HCT116 (cell line): ENCODE results near the gene CADPS2. TPM values are rescaled to one million over a fixed set of nuclear protein-coding genes. Genes with fewer than 3 reads are reported as not detected.

ENCODE experiments used
- ATAC-seq: fragments of 200-7000 bp; cut with Tn5 transposase; 2 replicates; pipeline ENCODE4 v1.9.1; 2020; ENCODE audit warnings: mild to moderate bottlenecking, moderate library complexity
- BruUV-seq: library from RNA; stranded (reverse); fragments of 400-500 nt; replicated peaks from 2 replicates; lab custom pipeline; 2021; lab: Mats Ljungman, UMichigan
- CTCF ChIA-PET: fragments of 300-600 bp; sonication (Branson Sonifier 250); formaldehyde crosslinking; loops from one replicate; lab custom pipeline; 2021; ENCODE audit warnings: antibody characterized with exemption; lab: Charles Lee
- POLR2A ChIA-PET: fragments of 300-600, 350-600 bp; sonication (Branson Sonifier 250); formaldehyde crosslinking; loops from one replicate; lab custom pipeline; 2021; ENCODE audit warnings: antibody characterized with exemption; lab: Charles Lee
- RAD21 ChIA-PET, 2 experiments: fragments of 300-600 bp; sonication (Branson Sonifier 250); formaldehyde crosslinking; loops; one replicate each; lab custom pipeline; 2023; ENCODE audit warnings: low total read pairs in 2 of 2; ENCODE audit not compliant: uncharacterized antibody in 2 of 2, unreplicated experiment in 2 of 2, low non-redundant PET in 1 of 2; lab: Charles Lee
- DNase-seq: peaks from one replicate; pipeline ENCODE4 v3.0.0-alpha.2; 2010; ENCODE audit warnings: low read depth, low spot score
- H2AFZ ChIP-seq: fragments of 200-600 bp; shearing (Covaris generic), sonication (generic); 2 replicates; pipeline ENCODE4 v1.6.1; 2017; ENCODE audit warnings: low read depth, mixed run types, mixed read lengths, antibody characterized with exemption, low read length; ENCODE audit not compliant: poor library complexity, severe bottlenecking
- H3K27ac ChIP-seq: 2 replicates; pipeline ENCODE4 v1.5.1; 2012; ENCODE audit warnings: low read depth, low read length
- H3K27me3 ChIP-seq: fragments of 200-600 bp; sonication (generic); 2 replicates; pipeline ENCODE4 v1.6.1; 2016; ENCODE audit warnings: mixed run types, low read length, mixed read lengths; ENCODE audit not compliant: insufficient read depth
- H3K36me3 ChIP-seq, 2 experiments: fragments of 200-500 bp in 1 of 2; fragments of 200-600 bp in 1 of 2; sonication (Bioruptor generic) in 1 of 2; sonication (generic) in 1 of 2; 2 replicates each; pipeline versions ENCODE4 v1.5.1 to v1.6.1; 2014 to 2016; ENCODE audit warnings: low read length in 2 of 2, inconsistent platforms in 1 of 2, mixed read lengths in 1 of 2, mixed run types in 1 of 2; ENCODE audit not compliant: insufficient read depth in 2 of 2, control insufficient read depth in 1 of 2
- H3K4me1 ChIP-seq, 2 experiments: fragments of 200-600 bp in 1 of 2; sonication (generic) in 1 of 2; 2 replicates each; pipeline versions ENCODE4 v1.5.1 to v1.6.1; 2012 to 2017; ENCODE audit warnings: low read length in 2 of 2, inconsistent platforms in 1 of 2, mild to moderate bottlenecking in 1 of 2, mixed read lengths in 1 of 2, mixed run types in 1 of 2, moderate library complexity in 1 of 2; ENCODE audit not compliant: insufficient read depth in 2 of 2, control insufficient read depth in 1 of 2
- H3K4me2 ChIP-seq: fragments of 200-600 bp; sonication (generic); 2 replicates; pipeline ENCODE4 v1.6.1; 2017; ENCODE audit warnings: mixed run types, low read length, mixed read lengths
- H3K4me3 ChIP-seq, 2 experiments: fragments of 200-600 bp in 1 of 2; sonication (generic) in 1 of 2; replicated peaks in 1 of 2; 2 replicates each; pipeline ENCODE4 v1.5.1; 2011 to 2016; ENCODE audit warnings: low read length in 2 of 2, control low read depth in 1 of 2, low read depth in 1 of 2, mild to moderate bottlenecking in 1 of 2, mixed read lengths in 1 of 2, mixed run types in 1 of 2
- H3K79me2 ChIP-seq: fragments of 200-600 bp; sonication (generic); 2 replicates; pipeline ENCODE4 v1.6.1; 2017; ENCODE audit warnings: mild to moderate bottlenecking, mixed run types, low read length, moderate library complexity, mixed read lengths; ENCODE audit not compliant: insufficient read depth
- H3K9ac ChIP-seq: fragments of 200-600 bp; sonication (generic); 2 replicates; pipeline ENCODE4 v1.6.1; 2016; ENCODE audit warnings: low read length, mixed read lengths
- H3K9me2 ChIP-seq: fragments of 200-600 bp; sonication (generic), shearing (Covaris generic); 2 replicates; pipeline ENCODE4 v1.6.1; 2017; ENCODE audit warnings: mixed run types, mild to moderate bottlenecking, moderate library complexity; ENCODE audit not compliant: insufficient read depth
- H3K9me3 ChIP-seq, 2 experiments: fragments of 200-500 bp in 1 of 2; fragments of 200-600 bp in 1 of 2; sonication (Bioruptor generic) in 1 of 2; sonication (generic) in 1 of 2; 2 replicates each; pipeline ENCODE4 v1.6.1; 2014 to 2017; ENCODE audit warnings: low read length in 2 of 2, mixed read lengths in 2 of 2, inconsistent platforms in 1 of 2, low read depth in 1 of 2, mild to moderate bottlenecking in 1 of 2, mixed run types in 1 of 2, moderate library complexity in 1 of 2; ENCODE audit not compliant: control insufficient read depth in 1 of 2, insufficient read depth in 1 of 2
- H4K20me1 ChIP-seq: fragments of 200-600 bp; sonication (generic), shearing (Covaris generic); 2 replicates; pipeline ENCODE4 v1.6.1; 2017; ENCODE audit warnings: mixed run types, mild to moderate bottlenecking, moderate library complexity; ENCODE audit not compliant: insufficient read depth
- CBX3 ChIP-seq: IDR thresholded peaks from 2 replicates; pipeline ENCODE4 v1.6.1; 2012; ENCODE audit warnings: low read depth
- CEBPB ChIP-seq: IDR thresholded peaks from 2 replicates; pipeline ENCODE4 v1.6.1; 2012; ENCODE audit warnings: low read depth
- EGR1 ChIP-seq: IDR thresholded peaks from 2 replicates; pipeline ENCODE4 v1.6.1; 2012; ENCODE audit warnings: low read depth
- ELF1 ChIP-seq: IDR thresholded peaks from 2 replicates; pipeline ENCODE4 v1.6.1; 2012; ENCODE audit warnings: low read depth, borderline replicate concordance
- POLR2A ChIP-seq: IDR thresholded peaks from 2 replicates; pipeline ENCODE4 v1.7.0; 2011; ENCODE audit warnings: borderline replicate concordance; ENCODE audit not compliant: insufficient read depth, insufficient read length; ENCODE audit errors: extremely low read depth
- REST ChIP-seq: IDR thresholded peaks from 2 replicates; pipeline ENCODE4 v1.6.1; 2012; ENCODE audit warnings: low read depth
- SP1 ChIP-seq: IDR thresholded peaks from 2 replicates; pipeline ENCODE4 v1.6.1; 2012; ENCODE audit warnings: low read depth
- ZFX ChIP-seq: fragments of 450-650 bp; IDR thresholded peaks from 2 replicates; pipeline ENCODE4 v1.6.1; 2017
- intact Hi-C: fragments of 100-400 bp; cut with micrococcal nuclease; formaldehyde crosslinking; loops from 2 replicates; pipeline ENCODE4 v1.10.0; 2022
- total RNA-seq: library from RNA; stranded (reverse); gene quantifications from one replicate; pipeline ENCODE4 v1.2.1, GENCODE V29; 2021; ENCODE audit not compliant: unreplicated experiment
- TF ChIP-seq, protein P1 (sequence below): IDR thresholded peaks from 2 replicates; pipeline ENCODE4 v1.6.1; 2012

Gene CADPS2
- total RNA-seq, 1 experiment from 2014 or later, result 7.5 TPM

GRCh38 chr7:122845286-122845685 lies 41.0 kb downstream of the CADPS2 start:
- intact Hi-C loops, result no loop called here
- ChIA-PET RAD21 (no interaction called here), POLR2A (no interaction called here), CTCF (no interaction called here)
- BruUV-seq, result no TSS peak
- H4K20me1 ChIP-seq, result no peaks in the 10 kb centered on the region
- no peak overlapping the region for H3K4me3 ChIP-seq
- no peak overlapping the region for H2AFZ ChIP-seq
- no peak overlapping the region for H3K27ac ChIP-seq
- H3K9me3 ChIP-seq, result no peaks in the 10 kb centered on the region
- DNase-seq (no peak), ATAC-seq (no peak)
- TF ChIP-seq, protein P1, sequence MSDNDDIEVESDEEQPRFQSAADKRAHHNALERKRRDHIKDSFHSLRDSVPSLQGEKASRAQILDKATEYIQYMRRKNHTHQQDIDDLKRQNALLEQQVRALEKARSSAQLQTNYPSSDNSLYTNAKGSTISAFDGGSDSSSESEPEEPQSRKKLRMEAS, result no peak
- no peak for TF ChIP-seq REST
- no peak for TF ChIP-seq CBX3
- no peak for TF ChIP-seq ELF1
- TF ChIP-seq SP1, result no peak
- TF ChIP-seq EGR1, result no peak
- TF ChIP-seq POLR2A, result no peak
- TF ChIP-seq CEBPB, result no peak
- no peak for TF ChIP-seq ZFX
- no peaks in the 10 kb centered on the region for H3K36me3 ChIP-seq
- H3K27me3 ChIP-seq, result no peaks in the 10 kb centered on the region
- H3K9ac ChIP-seq, result no peak overlapping the region
- H3K4me2 ChIP-seq, result no peak overlapping the region
- H3K79me2 ChIP-seq, result no peaks in the 10 kb centered on the region
- no peaks in the 10 kb centered on the region for H3K4me1 ChIP-seq
- no peaks in the 10 kb centered on the region for H3K9me2 ChIP-seq
